A673 (cell line): Measurements from ENCODE around the gene SSC5D. TPM values are rescaled to one million over a fixed set of nuclear protein-coding genes. Genes with fewer than 3 reads are reported as not detected.

Source experiments
- BruUV-seq: library from RNA; stranded (reverse); fragments of 400-500 nt; replicated peaks from 2 replicates; lab custom pipeline; 2021; lab: Mats Ljungman, UMichigan
- CTCF ChIA-PET: fragments of 300-600 bp; sonication (Branson Sonifier 250); formaldehyde crosslinking; loops from one replicate; lab custom pipeline; 2022; ENCODE audit warnings: antibody characterized with exemption; lab: Charles Lee
- POLR2A ChIA-PET: fragments of 300-600 bp; sonication (Branson Sonifier 250); formaldehyde crosslinking; loops from one replicate; lab custom pipeline; 2022; ENCODE audit warnings: antibody characterized with exemption; ENCODE audit not compliant: low non-redundant PET; lab: Charles Lee
- DNase-seq: peaks from one replicate; pipeline ENCODE4 v3.0.0-alpha.2; 2015; ENCODE audit warnings: low spot score
- H3K27ac ChIP-seq: fragments of 200-600 bp; sonication (generic); 2 replicates; pipeline ENCODE4 v1.5.1; 2016; ENCODE audit warnings: mixed run types, low read depth, mild to moderate bottlenecking, mixed read lengths, antibody characterized with exemption, low read length; ENCODE audit not compliant: poor library complexity, severe bottlenecking
- H3K27me3 ChIP-seq: fragments of 200-600 bp; sonication (generic); replicated peaks from 2 replicates; pipeline ENCODE4 v1.6.1; 2017; ENCODE audit warnings: mixed run types, low read depth, mild to moderate bottlenecking, mixed read lengths, antibody characterized with exemption, low read length; ENCODE audit not compliant: insufficient read depth, poor library complexity
- H3K36me3 ChIP-seq: fragments of 200-600 bp; sonication (generic); 2 replicates; pipeline ENCODE4 v1.6.1; 2016; ENCODE audit warnings: mixed run types, mild to moderate bottlenecking, mixed read lengths, antibody characterized with exemption, low read length; ENCODE audit not compliant: insufficient read depth, poor library complexity, severe bottlenecking
- H3K4me1 ChIP-seq: fragments of 200-600 bp; sonication (generic); 2 replicates; pipeline ENCODE4 v1.6.1; 2017; ENCODE audit warnings: mixed run types, mild to moderate bottlenecking, mixed read lengths, antibody characterized with exemption, low read length; ENCODE audit not compliant: insufficient read depth, poor library complexity, severe bottlenecking
- H3K4me3 ChIP-seq: fragments of 200-600 bp; sonication (generic); 2 replicates; pipeline ENCODE4 v1.5.1; 2016; ENCODE audit warnings: low read depth, mixed run types, mild to moderate bottlenecking, mixed read lengths, low read length; ENCODE audit not compliant: poor library complexity, severe bottlenecking
- H3K9me3 ChIP-seq: fragments of 200-600 bp; sonication (generic); 2 replicates; pipeline ENCODE4 v1.6.1; 2016; ENCODE audit warnings: mixed run types, low read depth, mild to moderate bottlenecking, mixed read lengths, antibody characterized with exemption, low read length; ENCODE audit not compliant: poor library complexity, severe bottlenecking
- CTCF ChIP-seq: fragments of 300-800, 200-600 bp; sonication (generic); conservative IDR thresholded peaks from 2 replicates; pipeline ENCODE4 v1.5.1; 2017; ENCODE audit warnings: low read depth, mild to moderate bottlenecking, antibody characterized with exemption, low read length, moderate library complexity, mixed read lengths
- EZH2 ChIP-seq: fragments of 200-600 bp; sonication (generic); IDR thresholded peaks from 2 replicates; pipeline ENCODE4 v1.6.1; 2017; ENCODE audit warnings: borderline replicate concordance, low read depth, mild to moderate bottlenecking, mixed read lengths, antibody characterized with exemption, low read length; ENCODE audit not compliant: poor library complexity, severe bottlenecking
- intact Hi-C: fragments of 100-400 bp; cut with micrococcal nuclease; formaldehyde crosslinking; loops from one replicate; pipeline ENCODE4 v1.10.0; 2022; ENCODE audit not compliant: unreplicated experiment
- total RNA-seq: library from RNA; stranded (reverse); gene quantifications from 2 replicates; pipeline ENCODE4 v1.2.3, GENCODE V29; 2021

SSC5D gene
- total RNA-seq, 1 experiment from 2014 or later: 1.4 TPM

GRCh38 chr19:55459551-55459949 lies 28.7 kb upstream of the SSC5D start:
- no TSS peak for BruUV-seq
- H3K9me3 ChIP-seq: no peaks in the 10 kb centered on the region
- no peak for TF ChIP-seq EZH2
- TF ChIP-seq CTCF: no peak
- H3K27me3 ChIP-seq: no peaks in the 10 kb centered on the region
- peak overlapping the region; percentile 91 for H3K27ac ChIP-seq
- intact Hi-C loops: no loop called here
- CTCF ChIA-PET: no interaction called here
- H3K4me3 ChIP-seq: peak overlapping the region; percentile 78
- DNase-seq: no peak
- H3K4me1 ChIP-seq: peaks cover 38% of the 10 kb centered on the region
- no peaks in the 10 kb centered on the region for H3K36me3 ChIP-seq
- POLR2A ChIA-PET: no interaction called here

DNA sequence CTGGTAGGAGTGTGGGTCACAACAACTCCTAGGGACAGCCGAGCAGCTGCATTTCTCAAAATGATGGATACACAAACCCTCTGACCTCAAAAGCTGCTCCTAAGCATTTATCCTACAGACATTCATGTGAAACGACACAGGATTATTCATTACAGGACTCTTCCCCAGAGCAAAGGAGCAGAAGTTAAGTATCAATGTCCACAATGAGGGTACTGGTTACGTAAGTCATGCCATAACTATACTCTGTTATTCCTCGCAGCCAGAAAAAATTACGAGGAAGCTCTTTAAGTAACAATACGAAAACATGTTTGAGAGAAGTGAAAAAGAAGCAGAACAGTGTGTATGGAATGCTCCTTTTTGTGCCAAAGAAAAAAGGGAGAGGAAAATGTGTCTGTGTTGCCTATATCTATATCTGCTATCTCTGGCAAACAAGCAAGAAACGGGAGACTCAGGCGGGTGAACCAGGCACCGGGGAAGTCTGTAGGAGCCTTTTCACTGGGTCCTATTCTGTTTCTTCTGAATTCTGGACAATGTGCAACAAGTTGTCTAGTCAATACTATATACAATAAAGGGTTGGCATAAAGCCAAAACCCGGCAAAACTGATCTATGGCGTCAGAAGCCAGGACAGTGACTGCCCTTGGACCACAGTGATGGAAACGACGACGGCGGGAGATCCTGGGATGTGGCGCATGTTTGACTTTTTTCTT lies 28.1 kb upstream of the SSC5D start:
- Histone ChIP-seq H3K4me1 (peaks cover 38% of the 10 kb centered on the region), H3K9me3 (no peaks in the 10 kb centered on the region), H3K4me3 (peak overlapping the region; percentile 78), H3K27ac (peak overlapping the region; percentile 91), H3K36me3 (no peaks in the 10 kb centered on the region), H3K27me3 (no peaks in the 10 kb centered on the region)
- intact Hi-C loops: loop anchor here (5.0 kb wide), 1 partner anchor 147 kb away; the partner anchor contains the start of gene ZNF865
- CTCF ChIA-PET: no interaction called here
- POLR2A ChIA-PET: no interaction called here
- TF ChIP-seq EZH2 (no peak), CTCF (no peak)
- peak; percentile 37 for DNase-seq
- TSS peak; percentile 77 for BruUV-seq

DNA sequence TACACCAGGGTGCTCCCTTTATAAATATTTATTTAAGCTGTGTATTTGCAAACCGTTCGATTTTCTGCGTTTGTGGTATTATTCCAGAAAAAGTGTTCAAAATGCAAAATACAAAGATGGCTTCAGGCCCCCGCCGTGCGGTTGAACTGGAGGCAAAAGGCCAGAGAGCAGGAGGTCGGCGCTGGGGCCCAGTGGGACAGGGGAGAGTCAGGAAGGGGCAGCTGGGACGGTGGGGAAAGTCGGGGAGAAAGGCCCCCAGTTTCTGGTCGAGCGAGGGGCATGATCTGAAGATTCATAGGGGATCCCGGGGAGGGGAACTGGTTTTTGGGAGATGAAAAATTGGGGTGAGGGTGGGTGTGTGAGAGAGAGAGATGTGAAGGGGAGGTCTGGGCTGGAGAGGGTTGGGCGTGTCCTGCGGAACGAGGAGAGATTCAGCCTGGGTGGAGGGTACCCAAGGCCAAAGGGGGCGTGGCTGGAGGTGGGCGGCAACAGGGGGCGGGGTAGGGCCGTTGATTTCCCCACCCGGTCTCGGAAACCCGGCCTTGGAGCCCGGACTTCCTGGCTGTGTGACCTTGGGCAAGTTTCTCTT lies 27.5 kb upstream of the SSC5D start:
- H3K4me1 ChIP-seq: peaks cover 38% of the 10 kb centered on the region
- H3K9me3 ChIP-seq: no peaks in the 10 kb centered on the region
- ChIA-PET CTCF (no interaction called here), POLR2A (no interaction called here)
- TF ChIP-seq CTCF (no peak), EZH2 (no peak)
- H3K36me3 ChIP-seq: no peaks in the 10 kb centered on the region
- no peaks in the 10 kb centered on the region for H3K27me3 ChIP-seq
- H3K4me3 ChIP-seq: peak overlapping the region; percentile 78
- peak; percentile 83 for DNase-seq
- BruUV-seq: no TSS peak
- H3K27ac ChIP-seq: peak overlapping the region; percentile 91
- intact Hi-C loops: loop anchor here (5.0 kb wide), 1 partner anchor 147 kb away; the partner anchor contains the start of gene ZNF865
